HG03097 (cell line): ENCODE measurements around the gene ART1.

ENCODE experiments used
- ATAC-seq: cut with Tn5 transposase; IDR thresholded peaks from one replicate; pipeline ENCODE4 v1.9.1; 2021; ENCODE audit not compliant: unreplicated experiment, low FRiP score

ART1 gene

GRCh38 chr11:3710485-3711259 lies 65.7 kb downstream of the ART1 start:
- ATAC-seq: no peak

GRCh38 chr11:3712274-3712673 lies 67.3 kb downstream of the ART1 start:
- no peak for ATAC-seq
